ENCODE data around the gene PLS3.

DNA sequence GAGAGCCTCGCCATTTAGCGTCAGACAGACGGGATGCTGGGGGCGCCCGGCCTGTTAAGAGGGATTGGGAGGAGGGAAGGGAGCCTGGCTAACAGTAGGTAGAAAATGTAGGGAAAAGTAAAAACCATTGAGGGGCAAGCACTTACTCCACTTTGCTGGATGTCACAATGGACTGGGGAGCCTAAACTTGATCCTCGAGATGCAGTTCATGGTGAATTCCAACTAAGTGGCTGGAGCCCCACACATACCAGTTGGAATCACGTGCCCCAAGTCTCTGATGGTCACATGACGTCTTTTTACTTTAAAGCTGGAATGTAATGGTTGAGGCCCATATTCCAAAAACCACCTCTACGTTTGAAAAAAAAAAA is 1.5 kb downstream of the PLS3 start:
- no peak for TF ChIP-seq CTCF (IDR thresholded peaks at IDR 0.05)
- no peak for TF ChIP-seq POLR2A (IDR thresholded peaks at IDR 0.05)
